Heart right ventricle (tissue), 16 donors: Measurements from ENCODE around the gene LAMB2. TPM values are rescaled to one million over a fixed set of nuclear protein-coding genes. Genes with fewer than 3 reads are reported as not detected.
A peak's percentile ranks its signal among the peaks of the same experiment; 100 is the strongest.

Experiments used
- ATAC-seq, 8 donors: fragments of 200-7000 bp; cut with Tn5 transposase; one replicate each; pipeline ENCODE4 v1.9.1; 2020; ENCODE audit warnings: mild to moderate bottlenecking in 8 of 8, moderate library complexity in 8 of 8, moderate number of reproducible peaks in 1 of 8
- DNase-seq, 2 donors: peaks; one replicate each; pipeline ENCODE4 v3.0.0-alpha.2; 2020
- H3K27ac ChIP-seq, 10 donors: fragments of 200-600 bp; sonication (generic) in 2 of 10; one replicate each; pipeline versions ENCODE4 v1.5.0 to v1.8.0; 2020 to 2022; ENCODE audit warnings: mild to moderate bottlenecking in 3 of 10
- H3K27me3 ChIP-seq, 7 donors: fragments of 200-600 bp; one replicate each; pipeline ENCODE4 v1.8.0; 2021 to 2022; ENCODE audit warnings: mild to moderate bottlenecking in 2 of 7
- H3K36me3 ChIP-seq, 9 donors: fragments of 200-600 bp; sonication (generic) in 1 of 9; one replicate each; pipeline versions ENCODE4 v1.5.0 to v1.8.0; 2020 to 2022; ENCODE audit warnings: mild to moderate bottlenecking in 2 of 9
- H3K4me1 ChIP-seq, 9 donors: fragments of 200-600 bp; sonication (generic) in 1 of 9; one replicate each; pipeline versions ENCODE4 v1.5.0 to v1.8.0; 2020 to 2022; ENCODE audit warnings: mild to moderate bottlenecking in 4 of 9
- H3K4me3 ChIP-seq, 10 donors: fragments of 200-600 bp; sonication (generic) in 2 of 10; one replicate each; pipeline versions ENCODE4 v1.5.0 to v1.8.0; 2020 to 2022; ENCODE audit warnings: mild to moderate bottlenecking in 7 of 10, moderate library complexity in 2 of 10
- H3K9me3 ChIP-seq, 11 donors: fragments of 200-600 bp in 10 of 11; sonication (generic) in 2 of 11; one replicate each; pipeline versions ENCODE4 v1.5.0 to v1.8.0; 2013 to 2022; ENCODE audit warnings: mild to moderate bottlenecking in 2 of 11, control low read depth in 1 of 11, moderate library complexity in 1 of 11
- CTCF ChIP-seq, 9 donors: fragments of 200-600 bp; sonication (generic) in 2 of 9; IDR thresholded peaks; one replicate each; pipeline versions ENCODE4 v1.5.0 to v1.8.0; 2021 to 2022; ENCODE audit warnings: antibody characterized with exemption in 9 of 9, mild to moderate bottlenecking in 5 of 9, moderate library complexity in 1 of 9
- WGBS, 2 donors: extraction: QIAGEN DNeasy Blood & Tissue Kit; methylation state at CpG; one replicate each; pipeline ENCODE4 v1.1.7; 2013; ENCODE audit warnings: inconsistent platforms in 1 of 2; 5-methylcytosine and 5-hydroxymethylcytosine counted together
- intact Hi-C, 10 donors: fragments of 100-400 bp; cut with DNase I; formaldehyde crosslinking; loops; one replicate each; pipeline versions ENCODE4 v1.11.1 to v1.14.2; 2022
- polyA plus RNA-seq, 2 donors: library from polyadenylated mRNA; stranded (reverse); fragments of 200-250 nt; gene quantifications; one replicate each; pipeline ENCODE4 v1.2.3, GENCODE V29; 2013
- total RNA-seq, 10 donors: library from RNA; stranded (reverse); fragmentation: NEBNext Ultra II Directional in 3 of 10; extraction: Animal tissue kit (Norgen Biotek cat#: 25700) in 3 of 10; gene quantifications; one replicate each; pipeline versions ENCODE4 v1.2.1 to v1.2.4, GENCODE V29; 2021 to 2023
- donor health status: Arrhythmogenic right ventricular cardiomyopathy.
- donor health status: ischemic (EF 13 %, LVEDD 7.1; RV severe dilation, severe dysfunction).
- donor health status: healthy with polysubstance abuse.
- donor health status: DM: no; HTN: yes; CAD: no.
- donor health status: DM: no; HTN: no; CAD: no.
- donor health status: ischemic (EF 25% LVEDD 6.9; RV normal size, moderate dysfunction).
- donor health status: ischemic (EF 25% LVEDD 5.7; RV mildly dilated, moderate dysfunction).
- donor health status: healthy.
- donor health status: DM: yes; HTN: yes; CAD: no.
- donor health status: Ischemic cardiomyopathy.
- donor health status: ischemic (EF 35%, LVEDD 5.7; RV mildly dilated, moderate dysfunction).
- donor health status: nonischemic (EF 11% LVEDD 7.7; RV severe dilation, severe dysfunction).
- donor health status: DM: yes; HTN: yes; CAD: no.
- donor health status: PGD.
- donor health status: ischemic (EF 29% LVEDD 5.4; RV normal size, mild dysfunction).
- donor health status: nonischemic (EF 23%, LVEDD 6.1; RV moderate dilation, normal function).

Gene LAMB2
- total and polyA plus RNA-seq, 12 donors = 423 to 1,204 (median 776) TPM

- Histone ChIP-seq H3K9me3 (no peaks in the 10 kb centered on the region), H3K4me1 (peaks cover 15 to 46% (median 35%) of the 10 kb centered on the region in 9 donors), H3K27me3 (no peaks in the 10 kb centered on the region), H3K36me3 (peaks cover 0 to 59% (median 42%) of the 10 kb centered on the region in 9 donors), H3K4me3 (peak overlapping the region in 8 of 10 donors; percentile 61 to 97 (median 78)), H3K27ac (peak overlapping the region; percentile 6 to 99 (median 92))
- WGBS, 2 donors = 45 to 49% methylated on average over 12 of the region's 12 CpGs
- intact Hi-C loops = loop anchor here in 4 of 10 donors (5.0 kb wide), 4 partner anchors 36 to 91 kb away; partner anchors contain the start of genes CCDC71 (in 2 of the 4), QRICH1 (in 2 of the 4) and KLHDC8B (in 1 of the 4)
- ATAC-seq (peak in 3 of 8 donors; percentile 1 to 27 (median 6)), DNase-seq (no peak)
- TF ChIP-seq CTCF (IDR thresholded peaks at IDR 0.05) = no peak
These were observed 1.8 kb downstream of the LAMB2 start for GRCh38 chr3:49131040-49131439.

- ATAC-seq = no peak
- Histone ChIP-seq H3K27me3 (no peaks in the 10 kb centered on the region), H3K4me1 (peaks cover 2 to 14% (median 7%) of the 10 kb centered on the region in 9 donors), H3K27ac (no peak overlapping the region), H3K36me3 (peaks cover 4 to 94% (median 79%) of the 10 kb centered on the region in 9 donors), H3K4me3 (no peak overlapping the region), H3K9me3 (no peaks in the 10 kb centered on the region)
- no peak for DNase-seq
- intact Hi-C loops = no loop called here
- TF ChIP-seq CTCF (IDR thresholded peaks at IDR 0.05) = no peak
- WGBS, 2 donors = 78 to 85% methylated on average over 14 of the region's 14 CpGs
These were observed 7.7 kb downstream of the LAMB2 start for GRCh38 chr3:49124991-49125670.

GRCh38 chr3:49124203-49124602 is 8.6 kb downstream of the LAMB2 start:
- Histone ChIP-seq H3K4me3 (no peak overlapping the region), H3K27me3 (no peaks in the 10 kb centered on the region), H3K27ac (no peak overlapping the region), H3K36me3 (peaks cover 4 to 85% (median 70%) of the 10 kb centered on the region in 9 donors), H3K4me1 (peaks cover 8 to 17% (median 10%) of the 10 kb centered on the region in 9 donors), H3K9me3 (no peaks in the 10 kb centered on the region)
- no peak for ATAC-seq
- DNase-seq = no peak
- intact Hi-C loops = no loop called here
- no peak for TF ChIP-seq CTCF (IDR thresholded peaks at IDR 0.05)
- 87 to 90% methylated on average over 7 of the region's 7 CpGs for WGBS, 2 donors

- ATAC-seq (no peak), DNase-seq (no peak)
- Histone ChIP-seq H3K9me3 (no peaks in the 10 kb centered on the region), H3K4me3 (no peak overlapping the region), H3K36me3 (peaks cover 4 to 84% (median 67%) of the 10 kb centered on the region in 9 donors), H3K27ac (no peak overlapping the region), H3K27me3 (no peaks in the 10 kb centered on the region), H3K4me1 (peaks cover 13 to 22% (median 15%) of the 10 kb centered on the region in 9 donors)
- intact Hi-C loops = no loop called here
- 92 to 93% methylated on average over 17 of the region's 17 CpGs for WGBS, 2 donors
- no peak for TF ChIP-seq CTCF (IDR thresholded peaks at IDR 0.05)
These were observed 9.2 kb downstream of the LAMB2 start for GRCh38 chr3:49123687-49124086.
